Embryonic facial prominence (tissue), 1 donor: ENCODE data around the gene CDIP1.

Source experiments
- DNase-seq: peaks from one replicate; pipeline ENCODE4 v3.0.0-alpha.2; 2016; ENCODE audit errors: extremely low spot score

Gene CDIP1

GRCh38 chr16:4539716-4540284 lies 1.2 kb upstream of the CDIP1 start:
- no peak for DNase-seq

GRCh38 chr16:4537376-4538343 lies 913 bp downstream of the CDIP1 start:
- DNase-seq, result no peak

GRCh38 chr16:4536391-4537106 lies 2.0 kb downstream of the CDIP1 start:
- no peak for DNase-seq

GRCh38 chr16:4535627-4536108 lies 2.9 kb downstream of the CDIP1 start:
- no peak for DNase-seq

GRCh38 chr16:4534151-4534790 lies 4.3 kb downstream of the CDIP1 start:
- no peak for DNase-seq

GRCh38 chr16:4533490-4533889 lies 5.1 kb downstream of the CDIP1 start:
- no peak for DNase-seq

- DNase-seq, result no peak
These were observed 6.3 kb downstream of the CDIP1 start for GRCh38 chr16:4532238-4532637.

- no peak for DNase-seq
These were observed 6.8 kb downstream of the CDIP1 start for GRCh38 chr16:4531811-4532210.

- DNase-seq, result no peak
These were observed 9.2 kb downstream of the CDIP1 start for GRCh38 chr16:4529085-4530060.

- DNase-seq, result no peak
These were observed 12.8 kb downstream of the CDIP1 start for GRCh38 chr16:4525634-4526277.

- DNase-seq, result no peak
These were observed 13.5 kb downstream of the CDIP1 start for GRCh38 chr16:4525069-4525468.

- DNase-seq, result no peak
These were observed 14.0 kb downstream of the CDIP1 start for GRCh38 chr16:4524571-4524970.

- no peak for DNase-seq
These were observed 14.9 kb downstream of the CDIP1 start for GRCh38 chr16:4523686-4524085.

- no peak for DNase-seq
These were observed 16.5 kb downstream of the CDIP1 start for GRCh38 chr16:4522051-4522581.

GRCh38 chr16:4520913-4521312 lies 17.7 kb downstream of the CDIP1 start:
- DNase-seq, result no peak

GRCh38 chr16:4519274-4520058 lies 19.1 kb downstream of the CDIP1 start:
- no peak for DNase-seq

GRCh38 chr16:4517812-4518680 lies 20.5 kb downstream of the CDIP1 start:
- no peak for DNase-seq

GRCh38 chr16:4515611-4516233 lies 22.9 kb downstream of the CDIP1 start:
- DNase-seq, result no peak
